H1 (cell line): ENCODE measurements around the gene PRRT1. TPM values are rescaled to one million over a fixed set of nuclear protein-coding genes. Genes with fewer than 3 reads are reported as not detected.

Source experiments
- PHF8 ChIP-seq: fragments of 200-600 bp; sonication (generic); conservative IDR thresholded peaks from 2 replicates; pipeline ENCODE4 v1.7.1; 2012; ENCODE audit warnings: low read depth, mild to moderate bottlenecking, inconsistent platforms, low read length, moderate library complexity
- POU5F1 ChIP-seq: IDR thresholded peaks from 2 replicates; pipeline ENCODE4 v1.6.1; 2011; ENCODE audit warnings: low read depth, mild to moderate bottlenecking, low read length, moderate library complexity
- SIRT6 ChIP-seq: IDR thresholded peaks from one replicate; pipeline ENCODE4 v1.7.1; 2012; ENCODE audit warnings: low read length, inconsistent platforms
- SP4 ChIP-seq: IDR thresholded peaks from 2 replicates; pipeline ENCODE4 v1.6.1; 2012; ENCODE audit warnings: low read length, inconsistent platforms
- SRF ChIP-seq: IDR thresholded peaks from 2 replicates; pipeline ENCODE4 v1.6.1; 2011; ENCODE audit warnings: mild to moderate bottlenecking, low read depth, low read length, moderate library complexity
- polyA plus RNA-seq, 7 experiments: library from polyadenylated mRNA; depleted of rRNA in 3 of 7; stranded (reverse) in 5 of 7; unstranded in 2 of 7; fragments of >200 nt in 5 of 7; fragments of 200-250 nt in 2 of 7; gene quantifications; 1 replicate in 5 of 7; 2 replicates in 1 of 7; 4 replicates in 1 of 7; pipeline versions ENCODE4 v1.2.1 to v1.2.3, GENCODE V29; 2011 to 2013; ENCODE audit warnings: missing spikeins in 2 of 7, mixed read lengths in 2 of 7
- total RNA-seq: library from RNA; stranded (reverse); fragmentation: NEBNext Ultra II Directional; extraction: Animal tissue kit (Norgen Biotek cat#: 25700); gene quantifications from 2 replicates; pipeline ENCODE4 v1.2.1, GENCODE V29; 2021

The PRRT1 gene
- total and polyA plus RNA-seq, 2 of the 8 experiments (the other 6 are each of a cell fraction or from before 2014, with no cell fraction given): 0.71 to 2.8 TPM

DNA sequence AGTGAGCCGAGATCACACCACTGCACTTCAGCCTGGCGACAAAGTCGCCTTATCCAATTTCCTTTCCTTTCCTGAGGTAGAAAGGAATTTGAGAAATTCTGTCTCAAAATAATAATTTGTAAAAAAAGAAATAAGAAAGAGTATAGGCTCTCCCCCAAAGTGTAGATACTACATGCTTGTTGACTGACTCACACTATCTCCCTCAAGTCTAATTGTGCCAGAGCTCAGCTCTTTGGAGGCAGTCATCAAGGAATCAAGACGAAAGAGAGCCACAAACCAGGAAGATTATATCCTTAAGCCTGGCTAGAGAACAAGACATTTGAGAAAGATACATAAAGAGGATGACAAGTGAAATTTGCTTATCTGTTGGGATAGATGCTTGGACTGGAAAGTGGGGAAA lies 18.0 kb downstream of the PRRT1 start (continued):
- no peak for TF ChIP-seq PHF8
- no peak for TF ChIP-seq POU5F1
- no peak for TF ChIP-seq SP4
- no peak for TF ChIP-seq SIRT6
- TF ChIP-seq SRF: no peak
